Measurements from ENCODE around the gene FOXP4.

Gene FOXP4

DNA sequence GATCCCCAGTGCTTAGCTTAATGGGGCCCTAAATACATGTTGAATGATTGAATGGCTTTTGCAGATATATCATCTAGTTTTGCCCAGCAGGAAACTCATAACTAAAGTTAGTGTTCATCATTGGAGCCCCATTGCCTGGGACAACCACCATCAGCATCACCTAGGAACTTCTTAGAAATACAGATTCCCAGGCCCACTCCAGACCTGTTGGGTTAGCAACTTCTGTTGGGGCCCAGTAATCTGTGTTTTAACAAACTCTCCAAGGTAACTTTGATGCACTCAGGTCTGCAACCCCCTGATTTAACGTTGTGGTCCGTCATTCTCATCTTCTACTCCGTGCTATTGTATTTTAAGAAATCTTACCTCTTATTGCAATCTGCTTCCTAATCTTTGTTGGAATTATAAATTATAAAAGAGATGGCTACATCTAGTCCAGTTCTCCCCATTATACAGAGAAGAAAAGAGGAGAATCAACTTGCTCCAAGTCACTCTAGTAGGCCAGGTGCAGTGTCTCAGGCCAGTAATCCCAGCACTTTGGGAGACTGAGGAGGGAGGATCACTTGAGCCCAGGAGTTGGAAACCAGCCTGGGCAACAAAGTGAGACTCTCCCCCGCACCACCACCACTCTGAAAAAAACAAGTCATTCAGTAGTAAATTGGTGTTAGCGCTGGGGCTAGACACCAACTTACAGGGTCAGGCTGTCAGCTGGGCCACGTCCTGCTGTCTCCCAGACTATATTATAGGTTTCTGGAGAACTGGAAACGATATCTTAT is 13.7 kb downstream of the FOXP4 start:
- H2BK15ac ChIP-seq (ENCODE audit: low read depth, poor library complexity, severe bottlenecking) = no peak overlapping the region
- peaks cover 20% of the 10 kb centered on the region for H3K4me1 ChIP-seq (ENCODE audit: control insufficient read depth, insufficient read depth, low read depth, low read length)
- H3K9me3 ChIP-seq (ENCODE audit: control insufficient read depth, low read length) = no peaks in the 10 kb centered on the region
- no peak overlapping the region for H3K23ac ChIP-seq (ENCODE audit: low read length in 2 of 2)
- WGBS = 38% methylated on average over 4 of the region's 7 CpGs
- H2BK120ac ChIP-seq (ENCODE audit: low read depth, low read length) = no peak overlapping the region
- H3K4me3 ChIP-seq (ENCODE audit: insufficient read depth in 1 of 2, low read depth in 1 of 2, low read length in 2 of 2) = peak overlapping the region in 1 of 2 experiments; percentile 76
- peak overlapping the region; percentile 58 for H3K4me2 ChIP-seq (ENCODE audit: low read length, poor library complexity, severe bottlenecking)
- peaks cover 0 to 18% of the 10 kb centered on the region in 2 experiments for H3K36me3 ChIP-seq (ENCODE audit: control insufficient read depth in 1 of 2, insufficient read depth in 2 of 2, low read depth in 1 of 2, low read length in 2 of 2)
- H3K4ac ChIP-seq (ENCODE audit: low read depth in 1 of 2, low read length in 2 of 2) = no peak overlapping the region
- no peak overlapping the region for H2BK12ac ChIP-seq (ENCODE audit: low read length in 2 of 2)
- no peak overlapping the region for H2BK5ac ChIP-seq (ENCODE audit: low read depth, low read length, poor library complexity, severe bottlenecking)
- H4K8ac ChIP-seq (ENCODE audit: low read length) = peak overlapping the region; percentile 92
- H3K79me1 ChIP-seq (replicated peaks; ENCODE audit: low read length, poor library complexity, severe bottlenecking) = peaks cover 72% of the 10 kb centered on the region
- no peak overlapping the region for H3K14ac ChIP-seq (ENCODE audit: low read length in 2 of 2)
- H3K9ac ChIP-seq (ENCODE audit: low read length) = peak overlapping the region; percentile 89
- H4K91ac ChIP-seq (ENCODE audit: low read length) = no peak overlapping the region
- no peak overlapping the region for H3K27ac ChIP-seq (ENCODE audit: low read length, poor library complexity, severe bottlenecking)
- H2AK5ac ChIP-seq (ENCODE audit: low read length, severe bottlenecking) = no peak overlapping the region
- no peak for DNase-seq
- H3K18ac ChIP-seq (ENCODE audit: low read depth in 1 of 2, low read length in 2 of 2) = no peak overlapping the region
- no peaks in the 10 kb centered on the region for H3K27me3 ChIP-seq (ENCODE audit: control insufficient read depth in 1 of 2, insufficient read depth in 1 of 2, low read length in 2 of 2)
- no peak overlapping the region for H2AFZ ChIP-seq (ENCODE audit: low read depth, low read length)

DNA sequence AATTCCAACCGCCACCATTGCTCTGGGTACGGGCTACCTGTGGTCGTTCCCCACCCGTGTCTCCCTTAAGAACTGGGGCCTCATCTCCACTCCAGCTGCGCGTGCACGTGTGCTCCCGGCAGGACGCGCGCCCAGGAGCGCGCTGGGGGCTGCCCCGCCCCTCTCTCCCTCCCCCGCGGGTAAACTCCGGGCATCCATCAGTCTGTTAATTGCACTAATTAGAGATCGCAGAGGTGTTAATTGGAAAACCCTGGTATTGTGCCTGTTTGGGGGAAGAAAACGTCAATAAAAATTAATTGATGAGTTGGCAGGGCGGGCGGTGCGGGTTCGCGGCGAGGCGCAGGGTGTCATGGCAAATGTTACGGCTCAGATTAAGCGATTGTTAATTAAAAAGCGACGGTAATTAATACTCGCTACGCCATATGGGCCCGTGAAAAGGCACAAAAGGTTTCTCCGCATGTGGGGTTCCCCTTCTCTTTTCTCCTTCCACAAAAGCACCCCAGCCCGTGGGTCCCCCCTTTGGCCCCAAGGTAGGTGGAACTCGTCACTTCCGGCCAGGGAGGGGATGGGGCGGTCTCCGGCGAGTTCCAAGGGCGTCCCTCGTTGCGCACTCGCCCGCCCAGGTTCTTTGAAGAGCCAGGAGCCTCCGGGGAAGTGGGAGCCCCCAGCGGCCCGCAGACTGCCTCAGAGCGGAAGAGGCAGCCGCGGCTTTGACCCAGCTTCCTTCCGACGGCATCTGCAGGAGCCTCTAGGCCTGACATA is 14.4 kb downstream of the FOXP4 start:
- peak overlapping the region; percentile 89 for H3K9ac ChIP-seq (ENCODE audit: low read length)
- H3K4me2 ChIP-seq (ENCODE audit: low read length, poor library complexity, severe bottlenecking) = peak overlapping the region; percentile 58
- H3K9me3 ChIP-seq (ENCODE audit: control insufficient read depth, low read length) = no peaks in the 10 kb centered on the region
- peak overlapping the region; percentile 92 for H4K8ac ChIP-seq (ENCODE audit: low read length)
- H2BK15ac ChIP-seq (ENCODE audit: low read depth, poor library complexity, severe bottlenecking) = no peak overlapping the region
- H3K4me1 ChIP-seq (ENCODE audit: control insufficient read depth, insufficient read depth, low read depth, low read length) = peaks cover 20% of the 10 kb centered on the region
- no peak overlapping the region for H3K14ac ChIP-seq (ENCODE audit: low read length in 2 of 2)
- H3K4ac ChIP-seq (ENCODE audit: low read depth in 1 of 2, low read length in 2 of 2) = peak overlapping the region; percentile 13 to 29
- peak overlapping the region; percentile 46 to 76 for H3K4me3 ChIP-seq (ENCODE audit: insufficient read depth in 1 of 2, low read depth in 1 of 2, low read length in 2 of 2)
- no peak overlapping the region for H2BK12ac ChIP-seq (ENCODE audit: low read length in 2 of 2)
- H3K79me1 ChIP-seq (replicated peaks; ENCODE audit: low read length, poor library complexity, severe bottlenecking) = peaks cover 69% of the 10 kb centered on the region
- H2BK120ac ChIP-seq (ENCODE audit: low read depth, low read length) = no peak overlapping the region
- WGBS = 6% methylated on average over 53 of the region's 53 CpGs
- H2AK5ac ChIP-seq (ENCODE audit: low read length, severe bottlenecking) = peak overlapping the region; percentile 49
- peak overlapping the region; percentile 45 to 84 for H3K18ac ChIP-seq (ENCODE audit: low read depth in 1 of 2, low read length in 2 of 2)
- no peak overlapping the region for H3K23ac ChIP-seq (ENCODE audit: low read length in 2 of 2)
- DNase-seq = peak; percentile 55
- no peak overlapping the region for H2BK5ac ChIP-seq (ENCODE audit: low read depth, low read length, poor library complexity, severe bottlenecking)
- H4K91ac ChIP-seq (ENCODE audit: low read length) = peak overlapping the region; percentile 36
- H3K27ac ChIP-seq (ENCODE audit: low read length, poor library complexity, severe bottlenecking) = no peak overlapping the region
- H3K36me3 ChIP-seq (ENCODE audit: control insufficient read depth in 1 of 2, insufficient read depth in 2 of 2, low read depth in 1 of 2, low read length in 2 of 2) = peaks cover under 1 to 22% of the 10 kb centered on the region in 2 experiments
- no peaks in the 10 kb centered on the region for H3K27me3 ChIP-seq (ENCODE audit: control insufficient read depth in 1 of 2, insufficient read depth in 1 of 2, low read length in 2 of 2)
- peak overlapping the region; percentile 36 for H2AFZ ChIP-seq (ENCODE audit: low read depth, low read length)

DNA sequence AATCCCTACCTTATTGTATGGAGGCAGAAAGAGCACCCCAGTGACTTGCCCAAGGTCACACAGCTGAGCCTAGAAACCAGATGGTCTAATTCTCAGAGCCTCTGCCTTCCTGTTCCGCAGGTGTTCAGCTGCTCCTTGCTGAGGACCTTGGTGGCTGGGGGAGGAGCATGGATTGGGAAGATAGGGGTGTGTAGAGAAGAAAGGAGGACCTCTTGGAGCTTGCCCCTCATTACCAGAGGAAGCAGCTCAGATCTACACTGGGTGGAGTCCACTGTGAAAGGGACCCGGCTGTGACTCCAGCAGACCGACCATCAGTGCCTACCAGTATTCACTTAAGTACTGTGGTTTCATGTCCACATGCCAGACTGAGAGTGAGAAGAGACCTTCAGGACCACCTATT is 15.2 kb downstream of the FOXP4 start:
- no peak overlapping the region for H2BK5ac ChIP-seq (ENCODE audit: low read depth, low read length, poor library complexity, severe bottlenecking)
- peak overlapping the region; percentile 58 for H3K4me2 ChIP-seq (ENCODE audit: low read length, poor library complexity, severe bottlenecking)
- H3K9me3 ChIP-seq (ENCODE audit: control insufficient read depth, low read length) = no peaks in the 10 kb centered on the region
- H3K27ac ChIP-seq (ENCODE audit: low read length, poor library complexity, severe bottlenecking) = no peak overlapping the region
- H3K4ac ChIP-seq (ENCODE audit: low read depth in 1 of 2, low read length in 2 of 2) = peak overlapping the region in 1 of 2 experiments; percentile 13
- no peaks in the 10 kb centered on the region for H3K27me3 ChIP-seq (ENCODE audit: control insufficient read depth in 1 of 2, insufficient read depth in 1 of 2, low read length in 2 of 2)
- peak overlapping the region; percentile 49 for H2AK5ac ChIP-seq (ENCODE audit: low read length, severe bottlenecking)
- no peak overlapping the region for H2BK15ac ChIP-seq (ENCODE audit: low read depth, poor library complexity, severe bottlenecking)
- H4K91ac ChIP-seq (ENCODE audit: low read length) = peak overlapping the region; percentile 28
- H3K4me3 ChIP-seq (ENCODE audit: insufficient read depth in 1 of 2, low read depth in 1 of 2, low read length in 2 of 2) = peak overlapping the region in 1 of 2 experiments; percentile 76
- no peak for DNase-seq
- no peak overlapping the region for H3K23ac ChIP-seq (ENCODE audit: low read length in 2 of 2)
- H3K18ac ChIP-seq (ENCODE audit: low read depth in 1 of 2, low read length in 2 of 2) = no peak overlapping the region
- H2BK120ac ChIP-seq (ENCODE audit: low read depth, low read length) = no peak overlapping the region
- H3K79me1 ChIP-seq (replicated peaks; ENCODE audit: low read length, poor library complexity, severe bottlenecking) = peaks cover 65% of the 10 kb centered on the region
- H4K8ac ChIP-seq (ENCODE audit: low read length) = peak overlapping the region; percentile 92
- peaks cover 20% of the 10 kb centered on the region for H3K4me1 ChIP-seq (ENCODE audit: control insufficient read depth, insufficient read depth, low read depth, low read length)
- H3K9ac ChIP-seq (ENCODE audit: low read length) = no peak overlapping the region
- peak overlapping the region; percentile 31 to 32 for H2BK12ac ChIP-seq (ENCODE audit: low read length in 2 of 2)
- H3K36me3 ChIP-seq (ENCODE audit: control insufficient read depth in 1 of 2, insufficient read depth in 2 of 2, low read depth in 1 of 2, low read length in 2 of 2) = peaks cover 8 to 30% of the 10 kb centered on the region in 2 experiments
- H3K14ac ChIP-seq (ENCODE audit: low read length in 2 of 2) = no peak overlapping the region
- WGBS = 89% methylated on average over 3 of the region's 3 CpGs
- H2AFZ ChIP-seq (ENCODE audit: low read depth, low read length) = no peak overlapping the region

Data from mesenchymal stem cell (in vitro differentiated cells and primary cell).